Measurements from ENCODE around the gene LATS2.

LATS2 gene

DNA sequence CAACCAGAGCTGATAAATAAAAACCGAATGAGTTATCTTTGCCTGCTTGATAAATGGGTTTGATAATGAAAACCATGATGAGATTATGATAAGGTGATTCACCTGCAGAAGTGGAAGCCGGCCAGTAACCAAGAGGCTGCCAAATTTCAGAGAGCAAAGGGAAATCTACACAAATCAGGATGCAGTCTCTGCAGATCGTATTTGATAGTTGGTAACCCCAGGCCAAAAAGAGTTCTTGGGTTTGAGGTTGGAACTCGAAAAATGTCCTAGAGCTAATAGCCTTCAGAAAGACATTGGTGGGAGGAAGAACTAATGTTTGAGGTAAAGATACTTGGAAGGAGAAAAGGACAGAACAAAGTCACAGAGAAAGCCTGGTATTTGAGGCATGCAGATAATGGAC, 9.6 kb upstream of the LATS2 start:
- DNase-seq: no peak
- no peaks in the 10 kb centered on the region for H3K9me3 ChIP-seq
- H3K27me3 ChIP-seq: peaks cover 37% of the 10 kb centered on the region
- no peak overlapping the region for H3K4me3 ChIP-seq (ENCODE audit: low read depth, low read length)
- TF ChIP-seq, protein P1, sequence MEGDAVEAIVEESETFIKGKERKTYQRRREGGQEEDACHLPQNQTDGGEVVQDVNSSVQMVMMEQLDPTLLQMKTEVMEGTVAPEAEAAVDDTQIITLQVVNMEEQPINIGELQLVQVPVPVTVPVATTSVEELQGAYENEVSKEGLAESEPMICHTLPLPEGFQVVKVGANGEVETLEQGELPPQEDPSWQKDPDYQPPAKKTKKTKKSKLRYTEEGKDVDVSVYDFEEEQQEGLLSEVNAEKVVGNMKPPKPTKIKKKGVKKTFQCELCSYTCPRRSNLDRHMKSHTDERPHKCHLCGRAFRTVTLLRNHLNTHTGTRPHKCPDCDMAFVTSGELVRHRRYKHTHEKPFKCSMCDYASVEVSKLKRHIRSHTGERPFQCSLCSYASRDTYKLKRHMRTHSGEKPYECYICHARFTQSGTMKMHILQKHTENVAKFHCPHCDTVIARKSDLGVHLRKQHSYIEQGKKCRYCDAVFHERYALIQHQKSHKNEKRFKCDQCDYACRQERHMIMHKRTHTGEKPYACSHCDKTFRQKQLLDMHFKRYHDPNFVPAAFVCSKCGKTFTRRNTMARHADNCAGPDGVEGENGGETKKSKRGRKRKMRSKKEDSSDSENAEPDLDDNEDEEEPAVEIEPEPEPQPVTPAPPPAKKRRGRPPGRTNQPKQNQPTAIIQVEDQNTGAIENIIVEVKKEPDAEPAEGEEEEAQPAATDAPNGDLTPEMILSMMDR (IDR thresholded peaks at IDR 0.05; ENCODE audit: low read depth, low read length): no peak
- no peaks in the 10 kb centered on the region for H3K36me3 ChIP-seq
- H3K4me1 ChIP-seq: no peaks in the 10 kb centered on the region

GRCh38 chr13:21069561-21070004, 8.2 kb upstream of the LATS2 start:
- H3K9me3 ChIP-seq: no peaks in the 10 kb centered on the region
- no peaks in the 10 kb centered on the region for H3K4me1 ChIP-seq
- no peak for DNase-seq
- H3K27me3 ChIP-seq: peaks cover 27% of the 10 kb centered on the region
- no peak overlapping the region for H3K4me3 ChIP-seq (ENCODE audit: low read depth, low read length)
- TF ChIP-seq, protein P1 (IDR thresholded peaks at IDR 0.05; ENCODE audit: low read depth, low read length): no peak
- no peaks in the 10 kb centered on the region for H3K36me3 ChIP-seq

- no peak for DNase-seq
- Histone ChIP-seq H3K4me3 (ENCODE audit: low read depth, low read length) (no peak overlapping the region), H3K36me3 (no peaks in the 10 kb centered on the region), H3K27me3 (peaks cover 19% of the 10 kb centered on the region), H3K4me1 (no peaks in the 10 kb centered on the region), H3K9me3 (no peaks in the 10 kb centered on the region)
- TF ChIP-seq, protein P1 (IDR thresholded peaks at IDR 0.05; ENCODE audit: low read depth, low read length): no peak
These were observed 6.5 kb upstream of the LATS2 start for GRCh38 chr13:21067848-21068247.

GRCh38 chr13:21066946-21067345, 5.6 kb upstream of the LATS2 start:
- Histone ChIP-seq H3K27me3 (peaks cover 21% of the 10 kb centered on the region), H3K4me3 (ENCODE audit: low read depth, low read length) (no peak overlapping the region), H3K36me3 (no peaks in the 10 kb centered on the region), H3K9me3 (no peaks in the 10 kb centered on the region), H3K4me1 (no peaks in the 10 kb centered on the region)
- TF ChIP-seq, protein P1 (IDR thresholded peaks at IDR 0.05; ENCODE audit: low read depth, low read length): no peak
- DNase-seq: no peak

- Histone ChIP-seq H3K36me3 (no peaks in the 10 kb centered on the region), H3K27me3 (peaks cover 34% of the 10 kb centered on the region), H3K9me3 (no peaks in the 10 kb centered on the region), H3K4me3 (ENCODE audit: low read depth, low read length) (no peak overlapping the region), H3K4me1 (no peaks in the 10 kb centered on the region)
- TF ChIP-seq, protein P1 (IDR thresholded peaks at IDR 0.05; ENCODE audit: low read depth, low read length): no peak
- DNase-seq: no peak
These were observed 4.3 kb upstream of the LATS2 start for GRCh38 chr13:21065686-21066085.

DNA sequence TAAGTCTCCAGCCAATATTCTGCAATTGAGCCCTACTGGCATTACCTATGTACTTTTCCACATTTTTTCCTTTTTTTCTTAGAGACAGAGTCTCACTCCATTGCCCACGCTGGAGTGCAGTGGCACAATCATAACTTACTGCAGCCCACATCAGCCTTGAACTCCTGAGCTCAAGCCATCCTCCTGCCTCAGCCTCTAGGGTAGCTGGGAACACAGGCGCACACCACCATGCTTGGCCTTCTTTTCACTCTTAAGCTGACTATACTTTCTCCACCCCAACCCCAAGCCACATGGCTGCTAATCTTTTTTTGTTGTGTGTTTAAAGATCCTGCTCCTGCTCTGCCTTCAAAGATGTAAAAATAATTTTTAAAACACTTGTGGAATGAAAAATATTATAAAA, 1.6 kb upstream of the LATS2 start:
- Histone ChIP-seq H3K9me3 (no peaks in the 10 kb centered on the region), H3K4me3 (ENCODE audit: low read depth, low read length) (no peak overlapping the region), H3K27me3 (peaks cover 48% of the 10 kb centered on the region), H3K4me1 (no peaks in the 10 kb centered on the region), H3K36me3 (no peaks in the 10 kb centered on the region)
- TF ChIP-seq, protein P1 (IDR thresholded peaks at IDR 0.05; ENCODE audit: low read depth, low read length): no peak
- DNase-seq: no peak
